HG02571 (cell line): ENCODE measurements around the gene OXNAD1.

Experiments
- ATAC-seq: cut with Tn5 transposase; IDR thresholded peaks from one replicate; pipeline ENCODE4 v1.9.1; 2021; ENCODE audit warnings: mild to moderate bottlenecking, moderate library complexity; ENCODE audit not compliant: unreplicated experiment

The OXNAD1 gene, protein sequence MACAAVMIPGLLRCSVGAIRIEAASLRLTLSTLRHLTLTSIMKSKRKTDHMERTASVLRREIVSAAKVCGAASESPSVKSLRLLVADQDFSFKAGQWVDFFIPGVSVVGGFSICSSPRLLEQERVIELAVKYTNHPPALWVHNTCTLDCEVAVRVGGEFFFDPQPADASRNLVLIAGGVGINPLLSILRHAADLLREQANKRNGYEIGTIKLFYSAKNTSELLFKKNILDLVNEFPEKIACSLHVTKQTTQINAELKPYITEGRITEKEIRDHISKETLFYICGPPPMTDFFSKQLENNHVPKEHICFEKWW

DNA sequence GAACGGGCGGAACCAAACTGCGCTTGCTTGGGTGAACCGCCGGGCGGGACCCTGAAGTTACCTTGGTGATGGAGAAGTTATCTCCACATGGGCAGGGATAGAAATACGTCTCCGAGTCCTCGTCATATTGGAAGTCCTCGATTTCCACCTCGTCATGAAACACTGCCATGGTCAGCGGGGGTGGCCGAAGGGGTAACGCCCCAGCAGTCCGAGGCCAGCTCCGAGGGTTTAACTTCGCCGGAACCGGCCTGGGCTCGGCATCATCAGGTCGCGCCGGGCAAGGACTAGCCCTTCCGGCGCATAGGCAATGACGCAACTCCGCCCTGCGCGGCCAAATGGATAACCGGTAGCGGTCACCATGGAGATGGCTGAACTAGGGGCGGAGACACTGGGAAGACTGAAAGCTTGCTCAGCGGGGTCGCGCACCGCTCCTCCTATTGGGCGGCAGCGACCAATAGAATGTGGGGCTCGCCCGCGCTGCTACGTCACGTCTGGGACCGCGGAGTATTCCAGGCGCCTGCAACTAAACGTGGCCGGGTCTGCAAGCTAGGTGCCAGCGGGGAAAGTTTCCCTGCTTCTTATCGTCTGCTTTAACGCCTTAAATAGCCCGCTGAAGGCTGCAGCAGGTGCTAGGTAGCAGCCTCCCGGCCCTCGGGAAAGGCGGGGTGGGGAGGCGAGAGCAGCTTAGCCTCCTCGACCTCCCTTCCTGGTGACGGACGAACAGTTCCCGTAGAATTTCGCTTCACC lies at the start of gene OXNAD1, which contains the start of gene DPH3:
OXNAD1 (plus strand) TSS at position 505 of the 747 bp plus-strand sequence. CDS start 5,741 bp downstream, outside the sequence.
DPH3 (minus strand) TSS at position 236 of the 747 bp plus-strand sequence; CDS start at position 169, 67 bp downstream.
- peak; percentile 99 for ATAC-seq

DNA sequence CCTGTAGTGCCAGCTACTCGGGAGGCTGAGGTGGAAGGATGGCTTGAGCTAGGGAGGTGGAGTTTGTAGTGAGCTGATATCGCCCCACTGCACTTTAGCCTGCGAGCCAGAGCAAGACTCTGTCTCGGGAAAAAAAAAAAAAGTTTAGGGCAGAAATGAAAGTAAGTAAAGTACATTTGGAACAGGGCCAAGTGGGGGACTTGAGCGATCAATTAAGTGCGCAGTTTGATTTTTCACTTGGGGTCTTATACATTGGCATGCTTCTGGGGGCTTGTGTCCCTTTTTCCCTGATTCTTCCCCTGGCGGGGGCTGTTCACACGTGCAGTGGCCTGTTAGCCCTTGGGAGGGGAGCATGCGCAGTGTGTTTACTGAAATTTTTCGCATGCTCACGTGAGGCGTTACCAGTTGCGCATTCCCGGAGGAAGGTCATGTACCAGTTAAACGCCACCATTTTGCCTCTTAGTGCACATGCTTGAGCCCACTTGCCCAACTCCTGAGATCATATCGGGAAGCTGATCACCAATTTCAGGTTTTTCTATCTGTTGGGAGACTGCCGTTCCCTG lies 48.6 kb upstream of the OXNAD1 start:
- ATAC-seq: no peak

DNA sequence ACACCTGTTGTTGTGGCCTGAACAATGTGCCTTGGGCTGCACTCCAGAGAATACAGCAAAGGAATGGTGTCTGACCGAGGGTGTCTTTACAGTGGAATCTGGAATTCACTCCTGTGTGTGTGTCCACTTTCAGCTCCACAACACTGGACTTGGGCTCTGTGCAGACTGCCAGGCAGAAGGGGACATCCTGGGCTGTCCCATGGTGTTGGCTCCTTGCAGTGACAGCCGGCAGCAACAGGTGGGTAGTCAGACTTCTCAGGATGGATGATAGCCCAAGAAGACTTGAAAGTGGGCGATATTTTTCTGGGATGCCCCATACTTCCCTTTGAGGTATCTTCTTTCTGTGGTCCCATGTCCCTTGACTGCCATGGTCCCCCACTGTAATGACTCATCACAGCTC lies 45.2 kb upstream of the OXNAD1 start:
- ATAC-seq: no peak

DNA sequence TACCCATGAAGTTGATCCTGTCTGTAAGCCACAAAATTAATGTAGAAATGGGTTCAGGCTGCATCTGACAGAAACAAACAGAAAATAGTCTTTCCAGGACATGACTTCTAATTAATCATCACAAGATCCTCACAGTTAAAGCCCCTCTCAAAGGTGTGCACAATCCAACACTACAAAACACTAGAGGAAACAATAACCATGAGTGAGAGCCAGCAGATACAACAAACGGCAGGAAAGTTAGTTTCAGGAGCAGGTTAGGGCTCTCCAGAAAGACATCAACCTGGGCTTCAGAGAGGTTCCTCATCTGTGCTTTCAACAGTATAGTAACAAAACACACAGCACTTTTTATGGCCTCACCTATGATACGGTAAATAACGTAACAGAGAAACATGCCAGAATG lies 43.0 kb upstream of the OXNAD1 start:
- ATAC-seq: no peak

DNA sequence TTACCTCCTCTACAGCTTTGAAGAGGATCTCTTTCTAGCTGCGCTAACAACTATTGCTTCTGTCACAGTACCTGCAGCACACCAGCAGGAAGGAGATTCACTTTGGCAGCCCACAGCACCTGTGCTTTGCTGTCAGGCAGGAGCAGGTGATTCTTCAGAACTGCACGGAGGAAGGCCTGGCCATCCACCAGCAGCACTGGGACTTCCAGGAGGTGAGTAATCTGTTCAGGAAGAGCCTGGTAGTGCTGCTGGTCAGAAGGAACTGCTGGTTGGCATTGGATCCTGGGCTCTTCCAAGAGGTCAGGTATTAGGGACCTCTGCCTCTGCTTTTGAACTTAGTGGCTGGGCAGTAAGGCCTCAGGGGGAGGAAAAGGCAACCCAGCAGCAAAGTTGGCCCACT lies 42.5 kb upstream of the OXNAD1 start:
- no peak for ATAC-seq

DNA sequence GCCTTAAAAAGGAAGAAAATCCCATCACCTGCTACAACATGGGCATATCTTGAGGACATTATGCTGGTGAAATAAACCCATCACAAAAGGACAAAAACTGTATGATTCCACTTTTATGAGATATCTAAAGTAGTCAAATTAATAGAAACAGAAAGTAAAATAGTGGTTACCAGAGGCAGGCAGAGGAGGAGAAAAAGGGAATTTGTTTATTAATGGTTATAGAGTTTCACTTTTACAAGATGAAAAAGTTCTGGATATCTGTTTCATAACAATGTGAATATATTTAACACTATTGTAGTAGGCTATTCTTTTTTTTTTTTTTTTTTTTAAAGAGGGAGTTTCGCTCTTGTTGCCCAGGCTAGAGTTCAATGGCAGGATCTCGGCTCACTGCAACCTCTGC lies 40.7 kb upstream of the OXNAD1 start:
- no peak for ATAC-seq

DNA sequence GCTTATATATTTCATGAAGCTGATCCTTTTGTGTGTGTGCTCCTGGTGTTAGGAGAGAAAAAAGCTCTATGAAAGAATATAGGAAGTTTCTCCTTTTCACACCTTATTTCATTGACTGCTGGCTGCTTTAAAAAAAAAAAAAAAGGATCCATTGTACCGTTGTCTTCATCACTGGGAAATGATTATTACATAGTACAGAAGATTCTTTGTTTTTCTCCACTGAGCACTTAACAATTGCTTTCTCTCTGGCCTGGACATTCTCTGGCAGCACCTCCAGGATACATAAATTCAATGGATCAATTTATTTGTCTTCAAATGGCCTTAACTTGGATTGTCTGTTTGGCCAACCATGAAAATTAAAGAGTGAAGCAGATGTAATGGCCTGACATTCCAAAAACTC lies 37.4 kb upstream of the OXNAD1 start:
- no peak for ATAC-seq

DNA sequence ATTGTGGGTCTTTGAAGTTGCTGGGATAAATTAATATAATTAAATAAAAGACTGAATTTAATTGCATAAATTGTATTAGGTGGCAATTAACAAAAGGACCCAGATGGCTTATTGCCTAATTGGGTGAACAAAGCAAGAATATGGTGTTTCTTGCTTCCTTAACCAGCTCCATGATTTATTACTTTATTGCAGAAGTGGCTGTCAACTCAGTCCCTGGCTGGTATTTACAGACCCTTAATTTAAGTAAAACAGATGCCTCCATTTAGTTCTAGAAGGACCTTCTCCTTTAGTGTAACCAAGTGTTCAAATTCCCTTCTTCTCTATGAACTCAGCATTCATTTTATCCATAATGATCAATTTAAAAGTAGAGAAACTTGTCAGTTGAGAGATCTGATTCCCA lies 35.3 kb upstream of the OXNAD1 start:
- no peak for ATAC-seq

DNA sequence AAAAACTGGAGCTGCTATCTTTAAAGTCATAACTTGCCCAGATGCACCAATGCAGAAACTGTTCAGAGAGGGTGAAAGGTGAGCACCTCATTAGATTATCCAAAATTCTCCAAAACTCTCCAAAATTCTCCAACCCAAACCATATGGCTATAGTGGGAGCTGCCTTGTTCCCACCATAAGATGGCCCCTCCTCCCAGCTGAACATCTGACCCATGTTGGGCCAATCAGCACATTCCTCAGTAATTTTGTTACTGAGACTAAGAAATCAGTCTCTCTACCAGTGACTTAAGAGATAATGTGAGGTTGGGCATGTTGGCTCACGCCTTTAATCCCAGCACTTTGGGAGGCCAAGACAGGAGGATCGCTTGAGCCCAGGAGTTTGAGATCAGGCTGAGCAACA lies 33.0 kb upstream of the OXNAD1 start:
- ATAC-seq: no peak

DNA sequence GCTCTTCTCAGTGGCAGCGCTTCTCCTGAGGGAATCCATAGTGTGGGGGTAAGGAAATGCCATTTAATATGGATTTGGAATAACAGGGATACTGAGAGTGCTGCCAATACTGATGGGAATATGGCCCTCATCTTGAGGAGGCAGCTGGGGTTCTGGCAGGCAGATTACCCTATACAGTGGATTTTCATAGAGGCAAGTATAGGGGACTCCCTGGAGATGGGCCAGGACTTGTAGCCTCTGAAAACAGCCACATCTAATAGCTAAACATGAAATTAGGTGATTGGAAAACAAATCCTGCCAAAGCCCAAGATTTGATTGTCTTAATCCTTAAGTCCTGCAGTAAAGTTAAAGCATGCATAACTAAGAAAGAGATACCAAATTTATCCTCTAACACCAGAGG lies 31.2 kb upstream of the OXNAD1 start:
- ATAC-seq: no peak

DNA sequence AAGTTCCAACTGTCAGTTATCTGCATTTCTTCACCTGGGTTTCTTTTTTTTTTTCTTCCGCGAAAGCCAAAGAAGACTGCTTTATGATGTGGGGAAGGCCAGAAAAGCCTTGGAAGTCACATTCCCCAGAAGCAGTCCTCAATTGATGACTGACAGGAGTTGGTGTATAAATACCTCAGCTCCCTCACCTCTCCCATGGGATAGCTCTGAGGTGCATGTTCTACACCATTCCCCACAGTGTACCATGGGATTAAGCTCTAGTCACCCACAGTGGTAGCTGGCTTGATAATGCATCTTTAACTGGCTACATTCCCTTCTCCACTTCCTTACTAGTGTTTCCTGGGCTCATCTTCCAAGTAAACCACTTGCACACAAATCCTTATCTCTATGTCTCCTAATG lies 30.7 kb upstream of the OXNAD1 start:
- ATAC-seq: no peak

DNA sequence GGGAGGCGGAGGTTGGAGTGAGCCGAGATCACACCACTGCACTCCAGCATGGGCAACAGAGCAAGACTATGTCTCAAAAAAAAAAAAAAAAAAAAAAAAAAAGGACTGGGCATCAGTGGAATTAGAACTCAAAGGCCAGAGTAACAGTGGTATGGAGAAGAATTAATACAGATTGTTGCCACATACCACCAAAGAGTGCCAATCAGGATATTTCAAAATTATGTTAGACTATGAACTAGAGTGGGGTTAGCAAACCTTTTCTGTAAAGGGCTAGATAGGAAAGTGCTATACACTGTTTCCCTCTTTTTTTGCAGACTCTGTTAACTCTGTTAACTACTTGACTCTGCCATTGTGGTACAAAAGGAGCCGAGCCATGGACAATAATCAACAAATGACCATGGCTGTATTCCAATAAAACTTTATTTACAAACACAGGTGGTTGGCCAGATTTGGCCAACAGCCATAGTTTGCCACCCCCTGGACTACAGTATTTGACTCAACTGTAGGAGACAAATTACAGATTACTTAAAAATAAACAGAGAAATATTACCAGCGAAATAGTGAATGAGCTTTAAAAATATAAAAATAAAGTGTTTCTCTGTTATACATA lies 28.9 kb upstream of the OXNAD1 start:
- ATAC-seq: no peak

DNA sequence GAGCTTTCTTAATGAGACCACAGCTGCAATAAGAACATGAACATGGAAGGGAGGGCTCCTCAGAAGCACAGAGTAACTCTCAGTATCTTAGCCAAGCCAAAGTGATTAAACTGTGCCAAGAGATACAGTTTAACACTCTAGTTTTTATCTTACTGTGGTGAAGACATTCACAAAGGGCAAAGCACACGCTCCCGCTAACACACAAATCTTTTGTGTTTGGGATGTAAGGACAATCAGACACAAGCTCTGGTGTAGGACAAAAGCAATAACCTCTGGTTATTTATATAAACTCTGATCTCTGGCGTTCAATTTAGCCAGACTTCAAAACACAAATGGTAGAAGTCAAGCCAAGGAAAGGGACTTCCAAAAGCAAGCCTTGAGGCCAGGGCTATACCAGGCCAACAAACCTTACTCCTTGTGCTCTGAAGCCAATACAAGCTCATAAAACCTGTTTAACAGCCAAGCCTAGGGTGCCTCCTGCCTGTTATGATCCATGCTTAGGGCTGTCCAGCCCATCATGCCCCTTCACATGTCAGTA lies 28.1 kb upstream of the OXNAD1 start:
- ATAC-seq: no peak

DNA sequence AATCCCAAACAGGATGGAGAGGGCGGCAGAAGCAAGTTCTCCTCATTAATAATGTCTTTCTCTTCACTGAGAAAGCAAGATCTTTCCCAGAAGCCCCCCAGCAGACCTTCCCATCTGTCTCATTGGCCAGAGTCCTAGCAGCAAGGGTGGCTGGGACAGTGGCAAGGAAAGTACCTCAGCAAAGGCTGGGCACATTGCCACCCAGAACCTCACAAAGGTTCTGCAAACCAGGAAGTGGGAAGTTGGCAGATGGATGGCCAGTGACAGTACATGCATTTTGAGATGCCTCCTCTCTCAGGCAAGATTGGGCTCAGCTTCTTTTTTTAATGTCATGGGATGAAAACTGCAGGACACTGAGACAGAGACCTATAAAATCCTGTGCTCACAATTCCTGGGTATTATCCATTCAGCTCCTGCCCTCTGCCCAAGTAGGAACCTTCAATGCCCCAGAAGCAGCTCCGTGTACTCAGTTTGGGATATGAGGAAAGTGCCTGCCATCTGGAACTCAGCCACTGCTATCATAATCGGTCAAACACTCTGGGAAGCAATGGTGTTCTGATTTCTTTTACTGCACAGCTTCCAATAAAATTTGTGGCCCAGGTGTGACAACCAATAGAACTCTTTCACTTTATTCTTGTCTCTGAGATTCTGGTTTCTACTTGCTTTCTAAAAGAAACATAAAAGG lies 25.8 kb upstream of the OXNAD1 start:
- ATAC-seq: no peak

DNA sequence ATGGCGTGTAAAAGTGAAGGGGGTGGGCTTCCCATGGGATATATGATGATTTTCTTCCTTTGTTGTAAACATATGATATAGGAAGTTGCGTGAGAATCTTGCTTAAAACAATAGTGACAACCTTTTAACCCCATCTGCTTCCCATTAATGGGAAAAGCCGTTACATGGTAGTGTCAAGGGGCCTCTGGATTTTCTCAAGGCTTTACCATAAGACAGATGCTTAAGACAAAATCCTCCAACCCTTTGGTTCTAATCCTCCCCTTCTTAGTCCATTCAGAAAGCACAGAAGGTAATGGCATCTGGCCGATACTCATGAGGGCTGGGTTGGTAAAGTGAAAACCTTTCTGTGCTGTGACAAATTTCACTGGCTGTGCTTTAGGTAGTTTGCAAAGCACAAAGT lies 25.2 kb upstream of the OXNAD1 start:
- ATAC-seq: no peak

DNA sequence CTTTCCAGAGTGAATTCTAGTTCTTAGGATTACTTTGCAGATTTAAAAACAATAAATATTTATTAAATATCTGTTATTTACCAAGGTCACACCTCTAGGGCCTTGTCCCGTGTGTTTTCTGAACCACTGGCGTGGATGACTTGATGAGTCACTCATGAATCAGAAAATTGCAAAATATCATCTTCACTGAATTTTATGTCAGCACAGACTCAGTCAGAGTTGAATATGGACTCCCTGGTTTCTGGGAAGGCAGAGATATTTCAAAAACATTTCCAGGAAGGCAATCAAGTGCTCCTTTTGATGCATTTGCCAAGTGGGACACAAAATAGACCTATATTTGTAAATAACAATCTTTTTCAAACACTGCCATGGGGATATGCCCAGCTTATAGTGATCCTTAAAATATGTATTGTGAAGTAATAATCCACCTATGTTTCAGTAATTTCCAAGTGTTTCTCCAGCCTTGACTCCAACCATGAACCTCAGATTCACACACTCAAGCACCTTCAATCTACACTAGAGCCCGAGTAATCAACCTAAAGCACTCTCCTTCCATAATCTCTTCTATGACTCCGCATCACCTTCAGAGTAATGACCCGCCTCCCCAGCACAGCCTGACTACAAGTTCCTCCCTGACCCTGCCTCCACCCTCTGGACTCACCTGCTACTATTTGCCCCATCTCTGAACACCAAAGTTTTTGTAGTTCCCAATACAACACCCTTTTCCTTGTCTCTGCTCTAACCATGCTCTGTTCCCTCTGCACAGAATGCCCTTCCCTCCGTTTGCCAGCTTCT lies 24.6 kb upstream of the OXNAD1 start:
- no peak for ATAC-seq

DNA sequence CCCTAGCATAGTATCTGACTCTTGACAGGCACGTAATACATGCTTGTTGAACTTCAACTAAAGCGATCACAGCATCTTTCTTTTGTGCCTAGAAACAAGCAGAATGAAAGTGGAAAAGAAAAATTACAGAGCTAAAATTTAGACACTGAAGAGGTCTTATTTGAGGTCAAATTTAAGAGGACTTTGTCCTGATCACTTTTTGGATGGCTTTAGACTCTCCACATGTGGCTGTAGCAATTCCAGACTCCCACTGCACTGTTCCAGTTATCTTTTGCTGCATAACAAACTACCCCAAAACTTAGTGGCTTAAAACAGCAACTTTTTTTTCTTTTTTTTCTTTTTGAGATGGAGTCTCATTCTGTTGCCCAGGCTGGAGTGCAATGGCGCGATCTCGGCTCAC lies 23.8 kb upstream of the OXNAD1 start:
- no peak for ATAC-seq

DNA sequence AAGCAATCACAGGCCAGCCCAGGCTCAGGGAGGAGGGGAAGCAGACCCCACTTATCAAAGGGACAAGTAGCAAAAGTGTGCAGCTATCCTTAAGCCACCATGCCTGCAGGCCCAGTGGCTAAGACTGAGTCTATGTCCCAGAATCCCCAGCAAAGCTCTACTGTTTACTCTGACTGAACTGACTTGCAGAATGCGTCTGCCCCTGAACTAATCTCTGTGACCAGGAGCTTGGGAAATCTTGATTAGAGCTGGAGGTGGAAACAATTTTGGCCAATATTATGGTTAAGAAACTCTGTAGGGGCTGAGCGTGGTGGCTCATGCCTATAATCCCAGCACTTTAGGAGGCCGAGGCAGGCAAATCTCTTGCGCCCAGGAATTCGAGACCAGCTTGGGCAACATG lies 22.8 kb upstream of the OXNAD1 start:
- no peak for ATAC-seq

DNA sequence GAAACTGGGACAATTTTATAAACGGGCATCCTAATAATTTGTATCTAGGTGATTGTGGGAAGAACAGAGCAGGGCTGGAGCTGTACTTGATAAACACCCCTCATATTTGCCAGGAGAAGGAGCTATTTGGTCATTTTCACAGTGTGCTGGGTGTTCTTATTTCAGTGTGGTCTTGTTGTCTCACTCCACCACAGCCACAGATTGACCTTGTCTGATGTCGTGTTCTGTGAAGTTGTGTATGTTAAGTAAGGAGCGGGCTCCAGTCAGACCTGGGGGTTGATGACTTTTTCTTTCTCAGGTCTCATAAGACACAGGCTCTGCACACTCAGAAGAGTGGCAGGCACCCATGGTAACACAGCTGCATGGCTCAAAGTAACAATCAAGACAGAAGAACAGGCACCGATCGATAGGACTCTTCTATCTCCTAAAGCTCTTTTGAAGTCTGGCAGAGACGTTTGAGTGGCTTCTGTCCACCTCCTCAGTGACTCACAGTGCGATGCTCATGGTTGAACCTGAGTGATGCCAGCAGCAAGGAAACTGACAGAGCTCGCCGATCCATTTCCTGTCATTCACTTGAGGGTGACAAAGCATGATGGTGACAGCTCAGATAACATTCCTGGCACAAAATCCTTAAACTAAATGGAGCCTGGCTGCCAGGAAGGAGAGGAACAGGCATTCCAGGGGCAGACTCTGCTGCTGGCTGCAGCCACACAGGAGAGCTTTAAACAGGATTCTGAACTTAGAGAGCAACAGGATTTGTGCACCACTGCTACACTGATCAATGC lies 21.1 kb upstream of the OXNAD1 start:
- no peak for ATAC-seq
